Astrocyte (in vitro differentiated cells and primary cell): ENCODE results near the gene MYO1A.

Experiments used
- EZH2 ChIP-seq: IDR thresholded peaks from 2 replicates; pipeline ENCODE4 v1.6.1; 2012; ENCODE audit warnings: mild to moderate bottlenecking, low read length, inconsistent platforms; ENCODE audit not compliant: insufficient read depth
- TF ChIP-seq, protein P1 (sequence below): IDR thresholded peaks from 2 replicates; pipeline ENCODE4 v1.5.1; 2011; ENCODE audit warnings: low read depth, mild to moderate bottlenecking, inconsistent platforms, low read length, moderate library complexity; ENCODE audit not compliant: insufficient read depth

DNA sequence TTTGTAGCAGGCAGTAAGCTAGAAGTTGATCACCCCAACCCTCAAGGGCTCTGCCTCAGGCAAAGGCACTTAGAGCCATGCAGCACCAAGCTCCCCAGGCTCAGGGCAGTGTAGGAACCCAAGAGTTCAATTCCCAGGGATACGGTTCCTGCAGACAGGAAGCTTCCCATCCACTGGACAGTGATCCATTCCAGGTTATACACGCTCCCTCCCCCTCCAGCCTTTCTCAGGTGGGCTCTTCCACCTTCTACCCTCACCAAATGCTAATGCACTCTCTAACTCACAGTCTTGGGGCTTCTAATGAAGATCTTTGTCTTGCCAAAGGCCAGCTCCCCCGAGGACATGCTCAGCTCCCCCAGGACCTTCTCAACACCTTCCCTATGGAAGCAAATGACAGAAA is 12.7 kb downstream of the MYO1A start:
- TF ChIP-seq, protein P1, sequence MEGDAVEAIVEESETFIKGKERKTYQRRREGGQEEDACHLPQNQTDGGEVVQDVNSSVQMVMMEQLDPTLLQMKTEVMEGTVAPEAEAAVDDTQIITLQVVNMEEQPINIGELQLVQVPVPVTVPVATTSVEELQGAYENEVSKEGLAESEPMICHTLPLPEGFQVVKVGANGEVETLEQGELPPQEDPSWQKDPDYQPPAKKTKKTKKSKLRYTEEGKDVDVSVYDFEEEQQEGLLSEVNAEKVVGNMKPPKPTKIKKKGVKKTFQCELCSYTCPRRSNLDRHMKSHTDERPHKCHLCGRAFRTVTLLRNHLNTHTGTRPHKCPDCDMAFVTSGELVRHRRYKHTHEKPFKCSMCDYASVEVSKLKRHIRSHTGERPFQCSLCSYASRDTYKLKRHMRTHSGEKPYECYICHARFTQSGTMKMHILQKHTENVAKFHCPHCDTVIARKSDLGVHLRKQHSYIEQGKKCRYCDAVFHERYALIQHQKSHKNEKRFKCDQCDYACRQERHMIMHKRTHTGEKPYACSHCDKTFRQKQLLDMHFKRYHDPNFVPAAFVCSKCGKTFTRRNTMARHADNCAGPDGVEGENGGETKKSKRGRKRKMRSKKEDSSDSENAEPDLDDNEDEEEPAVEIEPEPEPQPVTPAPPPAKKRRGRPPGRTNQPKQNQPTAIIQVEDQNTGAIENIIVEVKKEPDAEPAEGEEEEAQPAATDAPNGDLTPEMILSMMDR: no peak
- TF ChIP-seq EZH2: no peak
